ENCODE results near the gene CAMTA1. TPM values are rescaled to one million over a fixed set of nuclear protein-coding genes. Genes with fewer than 3 reads are reported as not detected.

The CAMTA1 gene
- total RNA-seq, 1 donor from 2014 or later: 38.1 TPM

GRCh38 chr1:7614576-7615074 lies 829.4 kb downstream of the CAMTA1 start:
- no peak overlapping the region for H3K4me3 ChIP-seq (ENCODE audit: low read length in 3 of 3)
- peaks cover 10 to 21% (median 18%) of the 10 kb centered on the region in 3 donors for H3K4me1 ChIP-seq (ENCODE audit: control insufficient read depth in 3 of 3, insufficient read depth in 3 of 3, low read length in 3 of 3)
- no peak overlapping the region for H3K27ac ChIP-seq (ENCODE audit: low read depth, low read length)
- H3K36me3 ChIP-seq (ENCODE audit: control insufficient read depth in 3 of 3, insufficient read depth in 3 of 3, low read length in 3 of 3): no peaks in the 10 kb centered on the region
- H3K9ac ChIP-seq (ENCODE audit: low read depth in 1 of 3, low read length in 3 of 3): no peak overlapping the region
- no peaks in the 10 kb centered on the region for H3K9me3 ChIP-seq (ENCODE audit: control insufficient read depth in 3 of 3, low read length in 3 of 3)
- peaks cover 0 to 4% (median 0%) of the 10 kb centered on the region in 3 donors for H3K27me3 ChIP-seq (ENCODE audit: control insufficient read depth in 3 of 3, insufficient read depth in 3 of 3, low read length in 3 of 3)

- Histone ChIP-seq H3K27me3 (ENCODE audit: control insufficient read depth in 3 of 3, insufficient read depth in 3 of 3, low read length in 3 of 3) (peaks cover 0 to 4% (median 0%) of the 10 kb centered on the region in 3 donors), H3K4me3 (ENCODE audit: low read length in 3 of 3) (no peak overlapping the region), H3K36me3 (ENCODE audit: control insufficient read depth in 3 of 3, insufficient read depth in 3 of 3, low read length in 3 of 3) (no peaks in the 10 kb centered on the region), H3K27ac (ENCODE audit: low read depth, low read length) (no peak overlapping the region), H3K9me3 (ENCODE audit: control insufficient read depth in 3 of 3, low read length in 3 of 3) (no peaks in the 10 kb centered on the region), H3K9ac (ENCODE audit: low read depth in 1 of 3, low read length in 3 of 3) (no peak overlapping the region), H3K4me1 (ENCODE audit: control insufficient read depth in 3 of 3, insufficient read depth in 3 of 3, low read length in 3 of 3) (peaks cover 10 to 21% (median 18%) of the 10 kb centered on the region in 3 donors)
Measured at GRCh38 chr1:7615138-7615537, 829.9 kb downstream of the CAMTA1 start.

- peaks cover 11 to 23% (median 22%) of the 10 kb centered on the region in 3 donors for H3K4me1 ChIP-seq (ENCODE audit: control insufficient read depth in 3 of 3, insufficient read depth in 3 of 3, low read length in 3 of 3)
- H3K27me3 ChIP-seq (ENCODE audit: control insufficient read depth in 3 of 3, insufficient read depth in 3 of 3, low read length in 3 of 3): peaks cover 0 to 4% (median 0%) of the 10 kb centered on the region in 3 donors
- H3K9me3 ChIP-seq (ENCODE audit: control insufficient read depth in 3 of 3, low read length in 3 of 3): no peaks in the 10 kb centered on the region
- peak overlapping the region; percentile 44 for H3K27ac ChIP-seq (ENCODE audit: low read depth, low read length)
- no peak overlapping the region for H3K9ac ChIP-seq (ENCODE audit: low read depth in 1 of 3, low read length in 3 of 3)
- H3K4me3 ChIP-seq (ENCODE audit: low read length in 3 of 3): no peak overlapping the region
- H3K36me3 ChIP-seq (ENCODE audit: control insufficient read depth in 3 of 3, insufficient read depth in 3 of 3, low read length in 3 of 3): no peaks in the 10 kb centered on the region
Measured at GRCh38 chr1:7616076-7616832, 831.0 kb downstream of the CAMTA1 start.

- peaks cover 0 to 4% (median 0%) of the 10 kb centered on the region in 3 donors for H3K27me3 ChIP-seq (ENCODE audit: control insufficient read depth in 3 of 3, insufficient read depth in 3 of 3, low read length in 3 of 3)
- H3K9me3 ChIP-seq (ENCODE audit: control insufficient read depth in 3 of 3, low read length in 3 of 3): no peaks in the 10 kb centered on the region
- H3K4me3 ChIP-seq (ENCODE audit: low read length in 3 of 3): no peak overlapping the region
- peaks cover 18 to 30% (median 29%) of the 10 kb centered on the region in 3 donors for H3K4me1 ChIP-seq (ENCODE audit: control insufficient read depth in 3 of 3, insufficient read depth in 3 of 3, low read length in 3 of 3)
- no peak overlapping the region for H3K9ac ChIP-seq (ENCODE audit: low read depth in 1 of 3, low read length in 3 of 3)
- H3K36me3 ChIP-seq (ENCODE audit: control insufficient read depth in 3 of 3, insufficient read depth in 3 of 3, low read length in 3 of 3): no peaks in the 10 kb centered on the region
- H3K27ac ChIP-seq (ENCODE audit: low read depth, low read length): peak overlapping the region; percentile 57
Measured at GRCh38 chr1:7616953-7617352, 831.7 kb downstream of the CAMTA1 start.

- no peak overlapping the region for H3K4me3 ChIP-seq (ENCODE audit: low read length in 3 of 3)
- H3K9me3 ChIP-seq (ENCODE audit: control insufficient read depth in 3 of 3, low read length in 3 of 3): no peaks in the 10 kb centered on the region
- peaks cover 0 to 4% (median 0%) of the 10 kb centered on the region in 3 donors for H3K27me3 ChIP-seq (ENCODE audit: control insufficient read depth in 3 of 3, insufficient read depth in 3 of 3, low read length in 3 of 3)
- no peak overlapping the region for H3K27ac ChIP-seq (ENCODE audit: low read depth, low read length)
- H3K9ac ChIP-seq (ENCODE audit: low read depth in 1 of 3, low read length in 3 of 3): no peak overlapping the region
- peaks cover 19 to 33% (median 32%) of the 10 kb centered on the region in 3 donors for H3K4me1 ChIP-seq (ENCODE audit: control insufficient read depth in 3 of 3, insufficient read depth in 3 of 3, low read length in 3 of 3)
- H3K36me3 ChIP-seq (ENCODE audit: control insufficient read depth in 3 of 3, insufficient read depth in 3 of 3, low read length in 3 of 3): no peaks in the 10 kb centered on the region
Measured at GRCh38 chr1:7617826-7618225, 832.6 kb downstream of the CAMTA1 start.

GRCh38 chr1:7620196-7620595 lies 834.9 kb downstream of the CAMTA1 start:
- Histone ChIP-seq H3K27me3 (ENCODE audit: control insufficient read depth in 3 of 3, insufficient read depth in 3 of 3, low read length in 3 of 3) (peaks cover 3 to 8% (median 6%) of the 10 kb centered on the region in 3 donors), H3K27ac (ENCODE audit: low read depth, low read length) (no peak overlapping the region), H3K9ac (ENCODE audit: low read depth in 1 of 3, low read length in 3 of 3) (no peak overlapping the region), H3K4me1 (ENCODE audit: control insufficient read depth in 3 of 3, insufficient read depth in 3 of 3, low read length in 3 of 3) (peaks cover 19 to 33% (median 32%) of the 10 kb centered on the region in 3 donors), H3K4me3 (ENCODE audit: low read length in 3 of 3) (no peak overlapping the region), H3K9me3 (ENCODE audit: control insufficient read depth in 3 of 3, low read length in 3 of 3) (no peaks in the 10 kb centered on the region), H3K36me3 (ENCODE audit: control insufficient read depth in 3 of 3, insufficient read depth in 3 of 3, low read length in 3 of 3) (no peaks in the 10 kb centered on the region)

- peaks cover 17 to 27% (median 27%) of the 10 kb centered on the region in 3 donors for H3K4me1 ChIP-seq (ENCODE audit: control insufficient read depth in 3 of 3, insufficient read depth in 3 of 3, low read length in 3 of 3)
- peaks cover 7 to 14% (median 8%) of the 10 kb centered on the region in 3 donors for H3K27me3 ChIP-seq (ENCODE audit: control insufficient read depth in 3 of 3, insufficient read depth in 3 of 3, low read length in 3 of 3)
- no peaks in the 10 kb centered on the region for H3K9me3 ChIP-seq (ENCODE audit: control insufficient read depth in 3 of 3, low read length in 3 of 3)
- no peak overlapping the region for H3K27ac ChIP-seq (ENCODE audit: low read depth, low read length)
- no peaks in the 10 kb centered on the region for H3K36me3 ChIP-seq (ENCODE audit: control insufficient read depth in 3 of 3, insufficient read depth in 3 of 3, low read length in 3 of 3)
- H3K9ac ChIP-seq (ENCODE audit: low read depth in 1 of 3, low read length in 3 of 3): no peak overlapping the region
- peak overlapping the region in 1 of 3 donors; percentile 20 for H3K4me3 ChIP-seq (ENCODE audit: low read length in 3 of 3)
Measured at GRCh38 chr1:7621334-7622219, 836.3 kb downstream of the CAMTA1 start.

GRCh38 chr1:7623842-7624241 lies 838.6 kb downstream of the CAMTA1 start:
- H3K9me3 ChIP-seq (ENCODE audit: control insufficient read depth in 3 of 3, low read length in 3 of 3): no peaks in the 10 kb centered on the region
- H3K27me3 ChIP-seq (ENCODE audit: control insufficient read depth in 3 of 3, insufficient read depth in 3 of 3, low read length in 3 of 3): peaks cover 8 to 25% (median 13%) of the 10 kb centered on the region in 3 donors
- no peak overlapping the region for H3K27ac ChIP-seq (ENCODE audit: low read depth, low read length)
- no peak overlapping the region for H3K9ac ChIP-seq (ENCODE audit: low read depth in 1 of 3, low read length in 3 of 3)
- H3K4me3 ChIP-seq (ENCODE audit: low read length in 3 of 3): no peak overlapping the region
- no peaks in the 10 kb centered on the region for H3K36me3 ChIP-seq (ENCODE audit: control insufficient read depth in 3 of 3, insufficient read depth in 3 of 3, low read length in 3 of 3)
- peaks cover 9 to 18% (median 17%) of the 10 kb centered on the region in 3 donors for H3K4me1 ChIP-seq (ENCODE audit: control insufficient read depth in 3 of 3, insufficient read depth in 3 of 3, low read length in 3 of 3)

GRCh38 chr1:7624791-7625355 lies 839.6 kb downstream of the CAMTA1 start:
- no peak overlapping the region for H3K27ac ChIP-seq (ENCODE audit: low read depth, low read length)
- H3K9me3 ChIP-seq (ENCODE audit: control insufficient read depth in 3 of 3, low read length in 3 of 3): no peaks in the 10 kb centered on the region
- no peaks in the 10 kb centered on the region for H3K36me3 ChIP-seq (ENCODE audit: control insufficient read depth in 3 of 3, insufficient read depth in 3 of 3, low read length in 3 of 3)
- H3K4me3 ChIP-seq (ENCODE audit: low read length in 3 of 3): no peak overlapping the region
- peaks cover 11 to 25% (median 13%) of the 10 kb centered on the region in 3 donors for H3K27me3 ChIP-seq (ENCODE audit: control insufficient read depth in 3 of 3, insufficient read depth in 3 of 3, low read length in 3 of 3)
- no peak overlapping the region for H3K9ac ChIP-seq (ENCODE audit: low read depth in 1 of 3, low read length in 3 of 3)
- peaks cover 9 to 18% (median 17%) of the 10 kb centered on the region in 3 donors for H3K4me1 ChIP-seq (ENCODE audit: control insufficient read depth in 3 of 3, insufficient read depth in 3 of 3, low read length in 3 of 3)
